Esophagus muscularis mucosa (tissue), 4 donors: ENCODE results near the gene NTN3.

Experiments
- CTCF ChIP-seq, 3 experiments: fragments of 200-600 bp in 2 of 3; fragments of 450-650 bp in 1 of 3; sonication (generic) in 2 of 3; IDR thresholded peaks; one replicate each; pipeline ENCODE4 v1.5.1; 2017 to 2019; ENCODE audit warnings: antibody characterized with exemption in 3 of 3, mild to moderate bottlenecking in 2 of 3, moderate library complexity in 1 of 3
- EP300 ChIP-seq: sonication (generic); formaldehyde crosslinking; IDR thresholded peaks from one replicate; pipeline ENCODE4 v1.6.1; 2017; ENCODE audit warnings: antibody characterized with exemption
- POLR2A ChIP-seq: fragments of 450-650 bp; IDR thresholded peaks from one replicate; pipeline ENCODE4 v1.6.1; 2017; ENCODE audit warnings: antibody characterized with exemption, moderate library complexity, mild to moderate bottlenecking, low read depth

GRCh38 chr16:2490190-2491105 lies 19.4 kb downstream of the NTN3 start:
- TF ChIP-seq POLR2A (no peak), CTCF (IDR thresholded peaks at IDR 0.05) (no peak), EP300 (no peak)
